GM21381 (cell line): Measurements from ENCODE around the gene RPP40.
A peak's percentile ranks its signal among the peaks of the same experiment; 100 is the strongest.
"Not testable (repeated sequence)": the region's sequence is repeated elsewhere in the genome, so short reads cannot be mapped to it uniquely, and the experiment has no call there.

Experiments used
- ATAC-seq: cut with Tn5 transposase; IDR thresholded peaks from one replicate; pipeline ENCODE4 v1.9.1; 2021; ENCODE audit warnings: mild to moderate bottlenecking, moderate library complexity; ENCODE audit not compliant: unreplicated experiment

RPP40 gene, protein sequence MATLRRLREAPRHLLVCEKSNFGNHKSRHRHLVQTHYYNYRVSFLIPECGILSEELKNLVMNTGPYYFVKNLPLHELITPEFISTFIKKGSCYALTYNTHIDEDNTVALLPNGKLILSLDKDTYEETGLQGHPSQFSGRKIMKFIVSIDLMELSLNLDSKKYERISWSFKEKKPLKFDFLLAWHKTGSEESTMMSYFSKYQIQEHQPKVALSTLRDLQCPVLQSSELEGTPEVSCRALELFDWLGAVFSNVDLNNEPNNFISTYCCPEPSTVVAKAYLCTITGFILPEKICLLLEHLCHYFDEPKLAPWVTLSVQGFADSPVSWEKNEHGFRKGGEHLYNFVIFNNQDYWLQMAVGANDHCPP

DNA sequence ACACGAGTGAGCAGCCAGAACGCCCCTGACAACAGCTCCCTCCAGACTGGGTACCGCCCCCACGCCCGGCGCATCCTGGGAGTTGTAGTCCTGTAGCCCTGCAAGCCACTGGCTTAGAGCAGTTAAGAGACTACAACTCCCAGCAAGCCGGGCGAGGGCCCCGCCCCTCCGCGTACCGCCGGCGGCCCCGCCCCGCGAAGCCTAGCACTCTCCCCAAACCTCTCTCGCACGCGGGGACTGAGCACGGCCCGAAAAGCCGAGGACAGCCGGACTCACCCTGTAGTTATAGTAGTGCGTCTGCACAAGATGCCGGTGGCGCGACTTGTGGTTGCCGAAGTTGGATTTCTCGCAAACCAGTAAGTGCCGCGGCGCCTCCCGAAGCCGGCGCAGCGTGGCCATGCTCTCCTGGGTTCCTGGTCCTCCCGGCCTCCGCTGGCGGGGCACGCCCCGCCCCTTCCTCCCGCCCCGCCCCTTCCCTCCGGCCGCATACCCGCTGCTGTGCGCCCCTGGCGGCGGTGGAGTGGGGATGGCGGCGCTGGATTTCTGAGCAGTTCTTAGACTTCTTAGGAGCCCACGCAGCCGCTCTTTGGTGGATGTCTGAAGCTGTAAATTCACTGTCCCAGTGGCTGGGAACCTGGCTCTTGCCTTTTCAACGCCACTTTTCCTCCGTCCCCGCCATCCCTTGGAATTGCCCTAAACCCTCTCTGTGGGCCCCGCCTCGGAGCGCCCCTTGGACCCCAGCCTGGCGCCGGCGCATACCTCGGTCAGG is at the start of gene RPP40:
RPP40 (minus strand) TSS at position 434 of the 769 bp plus-strand sequence; CDS start at position 399, 35 bp downstream.
- ATAC-seq: peak; percentile 96

DNA sequence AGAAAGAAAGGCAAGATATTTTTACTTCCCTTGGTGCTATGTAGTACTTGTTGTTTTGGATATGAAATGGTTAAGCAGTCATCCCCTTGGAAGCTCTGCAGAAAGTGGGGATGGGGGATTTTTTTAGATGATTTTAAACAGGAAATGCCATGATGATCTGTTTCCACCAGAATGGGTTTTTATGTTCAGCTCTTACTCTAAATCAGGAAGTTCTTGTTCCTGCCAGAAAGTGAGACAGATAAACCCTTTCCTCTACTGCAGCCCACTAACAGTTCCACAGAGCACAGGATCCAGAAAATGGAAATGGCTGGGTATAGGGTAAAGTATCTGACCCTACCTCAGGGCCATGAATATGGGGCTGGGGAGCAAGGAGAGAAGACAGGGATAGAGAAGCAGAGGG is 49.2 kb upstream of the RPP40 start:
- no peak for ATAC-seq

- no peak for ATAC-seq
These were observed 47.6 kb upstream of the RPP40 start for GRCh38 chr6:5051394-5051793.

- ATAC-seq: no peak
These were observed 46.2 kb upstream of the RPP40 start for GRCh38 chr6:5050009-5050408.

GRCh38 chr6:5046430-5046829 is 42.6 kb upstream of the RPP40 start:
- no peak for ATAC-seq

- no peak for ATAC-seq
These were observed 41.6 kb upstream of the RPP40 start for GRCh38 chr6:5045416-5045815.

DNA sequence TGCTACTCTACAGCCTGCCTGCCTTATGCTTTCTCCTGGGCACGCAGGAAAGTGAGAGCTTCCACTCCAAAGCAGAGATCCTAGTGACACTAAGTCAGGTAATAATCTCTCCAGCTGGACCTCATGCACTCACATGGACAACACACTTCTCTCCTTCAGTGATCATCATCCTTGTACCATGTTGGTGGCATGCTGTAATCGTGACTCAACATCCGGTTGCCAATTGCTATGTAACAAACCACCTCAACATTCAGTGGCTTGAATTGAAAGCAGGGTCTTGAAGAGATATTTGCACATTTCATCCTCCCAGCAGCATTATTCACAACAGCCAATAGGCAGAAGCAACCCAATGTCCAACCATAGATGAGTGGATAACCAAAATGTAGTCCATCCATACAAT is 41.0 kb upstream of the RPP40 start:
- no peak for ATAC-seq

DNA sequence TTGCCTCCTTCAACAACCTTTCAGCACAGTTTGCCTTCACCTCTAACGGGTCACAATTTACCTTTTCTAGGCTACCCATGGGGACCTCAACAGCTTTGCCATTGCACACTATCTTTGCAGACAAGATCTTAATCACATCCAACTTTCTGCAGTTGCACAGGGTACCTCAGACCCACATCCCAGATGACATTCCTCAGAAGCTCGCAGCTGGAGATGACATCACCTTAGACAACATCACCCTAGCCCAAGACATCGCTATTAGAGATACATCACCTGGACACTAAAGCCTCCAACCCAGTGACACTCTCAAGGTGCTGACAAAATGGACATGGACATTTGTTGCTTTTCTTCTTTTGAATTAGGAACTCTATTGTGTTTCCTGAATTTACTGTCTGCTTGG is 38.6 kb upstream of the RPP40 start:
- no peak for ATAC-seq

- no peak for ATAC-seq
These were observed 38.1 kb upstream of the RPP40 start for GRCh38 chr6:5041955-5042354.

DNA sequence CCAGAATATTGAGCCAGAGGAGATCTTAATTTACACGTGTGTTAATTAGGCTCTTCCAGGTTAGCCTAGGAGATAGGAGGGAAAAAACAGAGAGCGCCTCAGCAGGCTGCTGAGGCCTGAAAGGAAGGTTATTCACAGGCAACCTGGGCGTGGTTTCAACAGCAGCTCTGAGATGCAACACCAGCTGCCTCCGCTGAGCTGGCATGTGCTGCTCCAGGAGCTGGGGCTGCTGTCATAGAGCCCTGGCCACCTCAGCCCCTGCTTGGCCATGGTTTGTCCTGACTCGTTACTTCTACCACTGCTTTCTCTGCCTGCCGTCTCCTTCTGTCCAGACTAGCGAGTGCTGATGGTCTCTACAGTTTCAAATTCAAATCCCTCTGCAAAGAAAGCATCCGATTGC is 32.4 kb upstream of the RPP40 start:
- no peak for ATAC-seq

DNA sequence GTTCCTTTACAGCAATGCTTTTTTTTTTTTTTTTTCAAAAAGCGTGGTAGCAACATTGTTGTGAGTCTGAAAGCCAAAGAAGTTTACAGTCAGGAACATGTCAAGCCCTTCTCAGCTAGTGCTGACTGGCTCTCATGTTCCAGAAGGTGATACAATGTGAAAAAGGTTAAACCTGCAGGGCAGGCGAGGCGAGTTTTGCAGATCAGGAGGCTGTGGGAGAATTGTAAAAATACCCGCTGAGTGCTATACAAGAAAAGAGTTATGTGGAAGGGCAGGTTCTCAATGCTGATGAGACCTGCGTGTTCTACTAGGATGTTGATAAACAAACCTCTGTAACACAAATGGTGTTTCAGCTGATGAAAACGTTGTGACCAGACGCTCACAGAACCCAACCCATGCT is 30.9 kb upstream of the RPP40 start:
- no peak for ATAC-seq

- ATAC-seq: no peak
These were observed 30.5 kb upstream of the RPP40 start for GRCh38 chr6:5034328-5034727.

GRCh38 chr6:5033214-5033904 is 29.5 kb upstream of the RPP40 start:
- not testable (repeated sequence) for ATAC-seq

GRCh38 chr6:5032706-5033105 is 28.9 kb upstream of the RPP40 start:
- ATAC-seq: not testable (repeated sequence)

DNA sequence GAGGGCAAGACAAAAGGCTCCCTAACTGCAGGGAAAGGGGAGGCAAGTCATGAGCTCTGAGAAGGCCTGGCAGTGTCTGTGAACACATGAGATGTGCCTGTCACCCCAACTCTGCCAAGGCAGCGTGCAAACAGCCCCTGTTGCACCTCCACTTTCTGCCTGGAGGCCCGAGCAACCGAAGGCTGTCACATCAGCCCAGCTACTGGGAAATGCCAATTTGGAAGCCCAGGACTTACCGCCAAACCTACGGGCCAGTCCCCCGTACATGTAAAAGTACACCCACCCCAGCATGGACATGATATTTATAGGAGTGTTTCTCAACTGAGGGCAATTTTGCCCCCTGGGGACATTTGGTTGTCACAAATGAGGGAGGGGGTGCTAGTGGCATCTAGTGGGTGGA is 27.3 kb upstream of the RPP40 start:
- ATAC-seq: no peak

- peak; percentile 93 for ATAC-seq
These were observed 26.8 kb upstream of the RPP40 start for GRCh38 chr6:5030596-5031136.

DNA sequence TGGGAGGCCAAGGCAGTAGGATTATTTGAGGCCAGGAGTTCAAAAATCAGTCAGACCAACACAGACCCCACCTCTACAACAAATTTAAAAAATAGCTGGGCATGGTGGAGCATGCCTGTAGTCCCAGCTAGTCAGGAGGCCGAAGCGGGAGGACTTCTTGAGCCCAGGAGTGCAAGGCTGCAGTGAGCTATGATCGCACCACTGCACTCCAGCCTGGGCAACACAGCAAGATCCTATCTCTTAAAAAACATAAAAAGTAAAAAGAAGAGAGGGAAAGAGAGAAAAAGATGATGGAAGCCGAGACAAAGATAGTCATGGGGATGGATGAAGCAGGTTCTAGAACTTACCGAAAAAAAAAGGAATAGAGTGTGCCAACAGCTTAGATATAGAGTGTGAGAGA is 25.8 kb upstream of the RPP40 start:
- ATAC-seq: no peak

DNA sequence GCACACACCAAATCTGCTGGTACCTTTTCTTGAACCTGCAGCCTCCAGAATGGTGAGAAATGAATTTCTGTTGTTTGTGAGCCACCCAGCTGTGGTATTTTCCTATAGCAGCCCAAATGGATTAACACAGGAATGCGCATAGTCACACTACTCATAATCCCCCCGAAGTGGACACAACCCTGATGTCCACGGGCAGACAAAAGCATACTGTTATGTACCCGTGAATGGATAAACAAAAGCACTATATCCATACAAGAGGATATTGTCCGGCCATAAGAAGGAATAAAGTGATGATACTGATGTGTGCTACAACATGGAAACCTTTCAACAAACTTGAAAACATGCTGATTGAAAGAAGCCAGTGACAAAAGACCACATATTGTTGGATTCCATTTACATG is 25.1 kb upstream of the RPP40 start:
- no peak for ATAC-seq

- no peak for ATAC-seq
These were observed 24.5 kb upstream of the RPP40 start for GRCh38 chr6:5028301-5028700.

DNA sequence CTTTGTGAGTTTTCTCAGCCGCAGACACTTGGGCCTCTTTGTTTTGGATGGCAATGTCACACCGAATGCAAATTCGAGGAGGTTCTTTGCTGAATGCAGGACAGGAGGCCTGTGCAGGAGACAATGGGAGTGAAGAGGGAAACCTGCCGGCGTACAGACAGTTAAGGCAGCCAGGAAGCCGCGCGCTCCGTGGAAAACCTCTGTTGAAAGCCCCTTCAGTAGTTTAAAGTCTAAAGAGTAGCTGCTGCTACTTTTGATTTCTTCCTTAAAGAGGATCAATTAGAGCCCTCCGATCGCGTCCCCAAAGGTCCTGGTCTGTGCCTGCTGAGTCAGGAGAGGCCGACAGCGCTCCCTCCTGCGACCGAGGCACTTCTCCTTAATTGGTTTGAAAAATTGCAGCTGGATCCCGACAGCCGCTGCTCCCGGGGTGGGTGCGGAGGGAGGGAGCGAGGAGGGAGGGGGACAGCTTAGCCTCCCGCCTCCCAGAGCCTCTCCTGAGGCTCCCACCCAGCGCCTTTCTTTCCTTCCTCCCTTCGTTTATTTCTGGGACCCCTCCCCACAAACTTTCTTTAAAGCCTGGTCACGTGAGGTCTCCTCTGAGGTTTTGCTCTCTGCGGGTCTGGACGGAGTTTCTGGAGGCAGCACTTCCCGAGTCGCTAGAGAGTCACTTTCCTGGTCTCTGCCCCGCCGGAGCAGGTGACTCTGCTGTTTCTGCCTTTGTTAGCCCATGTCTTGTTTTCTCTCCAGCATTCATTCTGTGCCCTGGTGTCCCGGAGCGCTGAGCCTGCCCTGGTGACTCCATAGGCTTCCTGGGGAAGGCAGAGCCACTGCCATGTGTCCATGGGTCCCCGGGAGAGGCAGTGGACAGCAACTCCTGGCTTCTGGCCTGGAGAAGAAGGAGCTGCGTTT is 22.3 kb upstream of the RPP40 start:
- no peak for ATAC-seq
